NCI-H2171 (cell line): ENCODE data around the gene CGRRF1.

ENCODE experiments used
- DNase-seq: peaks from one replicate; lab custom pipeline; 2025; lab: John Stamatoyannopoulos, UW

The CGRRF1 gene, protein sequence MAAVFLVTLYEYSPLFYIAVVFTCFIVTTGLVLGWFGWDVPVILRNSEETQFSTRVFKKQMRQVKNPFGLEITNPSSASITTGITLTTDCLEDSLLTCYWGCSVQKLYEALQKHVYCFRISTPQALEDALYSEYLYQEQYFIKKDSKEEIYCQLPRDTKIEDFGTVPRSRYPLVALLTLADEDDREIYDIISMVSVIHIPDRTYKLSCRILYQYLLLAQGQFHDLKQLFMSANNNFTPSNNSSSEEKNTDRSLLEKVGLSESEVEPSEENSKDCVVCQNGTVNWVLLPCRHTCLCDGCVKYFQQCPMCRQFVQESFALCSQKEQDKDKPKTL

DNA sequence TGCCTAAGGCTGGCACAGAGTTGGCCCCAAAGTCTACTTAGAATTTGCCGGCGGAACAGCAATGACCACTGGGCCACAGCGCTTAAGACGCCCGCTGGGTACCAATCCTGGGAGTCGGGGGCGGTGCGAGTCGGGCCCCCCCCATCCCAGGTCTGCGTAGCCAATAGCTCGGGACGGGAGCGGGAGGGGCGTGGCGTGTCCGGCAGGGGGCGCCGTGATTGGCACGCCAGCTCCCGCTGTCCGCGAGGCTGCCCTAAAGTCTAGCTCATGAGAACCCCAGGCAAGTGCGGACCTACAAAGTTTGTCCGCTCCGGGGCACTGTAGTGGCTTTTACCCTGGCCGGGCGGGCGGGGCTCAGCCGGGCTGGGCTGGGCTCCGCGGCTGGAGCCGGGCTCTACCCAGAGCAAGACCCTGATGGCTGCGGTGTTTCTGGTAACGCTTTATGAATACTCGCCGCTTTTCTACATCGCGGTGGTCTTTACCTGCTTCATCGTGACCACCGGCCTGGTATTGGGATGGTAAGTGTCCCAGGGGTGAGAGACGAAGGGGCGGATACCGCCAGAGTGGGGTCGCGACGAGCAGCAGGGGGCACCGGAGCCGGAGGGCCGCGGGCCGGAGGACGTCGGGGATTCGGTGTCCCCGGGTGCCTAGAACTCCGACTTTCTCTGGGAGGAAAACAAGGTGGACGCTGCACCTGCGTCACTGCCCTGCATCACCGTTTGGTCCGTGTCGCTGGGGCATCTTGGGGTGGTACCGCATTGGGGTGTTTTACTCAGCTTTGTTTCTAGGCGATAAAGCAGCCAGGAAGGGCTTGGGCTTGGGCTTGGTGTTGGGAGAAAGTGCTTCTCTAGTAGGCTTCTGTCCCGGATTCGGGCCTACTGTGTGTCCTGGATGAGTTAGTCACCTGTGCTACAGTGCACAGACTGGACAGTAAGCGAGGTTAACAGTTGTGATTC lies at the start of gene CGRRF1:
Gene CGRRF1, plus strand, starts transcription at position 361 of the 956 bp plus-strand sequence. Its CDS starts 54 bp downstream, at position 415.
- peak; percentile 96 for DNase-seq

DNA sequence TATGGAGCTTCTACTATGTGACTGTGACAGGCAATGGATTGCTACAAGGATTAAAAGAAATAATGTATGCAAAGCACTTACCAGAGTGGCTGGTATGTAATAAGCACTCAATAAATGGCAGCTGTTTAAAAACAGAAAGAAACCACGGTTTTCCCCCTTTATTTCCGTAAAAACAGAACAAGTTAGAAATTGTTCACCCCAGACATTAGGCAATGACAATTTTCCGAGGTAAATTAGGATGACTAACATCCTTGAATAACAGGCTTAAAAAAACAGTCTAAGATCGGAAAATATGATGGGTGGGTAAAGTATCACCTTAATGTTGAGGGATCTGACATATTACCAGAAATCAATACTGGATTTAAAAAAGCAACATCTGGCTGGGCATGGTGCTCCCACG lies 47.7 kb upstream of the CGRRF1 start:
- no peak for DNase-seq

DNA sequence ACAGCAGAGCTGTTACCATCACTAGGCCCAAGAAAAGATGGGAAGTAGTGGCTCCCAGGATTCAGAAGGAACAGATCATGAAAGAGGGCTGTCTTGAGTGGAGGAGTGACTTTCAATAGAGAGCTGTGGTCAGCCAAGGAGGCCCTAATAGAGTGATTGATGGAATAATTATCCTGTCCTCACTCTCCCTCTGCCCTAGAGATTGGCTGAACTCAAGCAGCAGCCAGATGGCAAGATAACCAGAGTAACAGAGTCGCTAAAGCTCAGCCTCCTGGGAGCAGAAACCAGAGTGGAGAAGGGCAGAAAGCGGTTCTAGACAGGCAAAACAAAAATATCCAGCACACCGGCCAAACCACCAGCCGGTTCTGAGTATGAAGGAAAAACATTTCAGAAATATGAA lies 44.1 kb upstream of the CGRRF1 start:
- DNase-seq: peak; percentile 39

DNA sequence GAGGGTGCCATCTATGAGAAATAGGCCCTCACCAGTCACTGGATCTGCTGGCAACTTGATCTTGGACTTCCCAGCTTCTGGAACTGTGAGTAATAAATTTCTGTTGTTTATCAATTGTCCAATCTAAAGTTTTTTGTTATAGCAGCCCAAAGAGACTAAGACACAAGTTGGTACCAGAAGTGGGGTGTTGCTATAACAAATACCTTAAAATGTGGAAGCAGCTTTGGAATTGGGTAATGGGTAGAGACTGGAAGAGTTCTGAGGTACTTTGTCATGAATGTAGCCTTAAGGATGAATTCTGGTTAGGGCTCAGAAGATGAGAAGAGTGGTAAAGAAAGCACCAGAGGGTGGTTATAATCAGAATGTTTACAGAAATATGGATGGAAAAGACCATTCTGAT lies 42.4 kb upstream of the CGRRF1 start:
- DNase-seq: no peak

DNA sequence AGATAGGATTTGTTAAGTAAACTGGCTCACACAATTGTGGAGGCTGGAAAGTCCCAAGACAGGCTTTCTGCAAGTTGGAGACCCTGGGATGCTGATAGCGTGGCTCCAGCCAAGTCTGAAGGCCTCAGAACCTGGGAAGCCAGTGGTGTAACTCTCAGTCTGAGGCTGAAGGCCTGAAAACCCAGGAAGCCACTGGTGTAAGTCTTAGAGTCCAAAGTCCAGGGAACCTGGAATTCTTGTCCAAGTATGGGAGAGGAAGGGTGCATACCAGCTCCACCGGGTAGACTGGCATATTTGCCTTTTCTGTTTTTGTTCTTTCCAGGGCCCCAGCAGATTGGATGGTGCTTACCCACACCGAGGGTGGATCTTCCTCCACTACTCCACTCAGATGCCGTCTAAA lies 39.0 kb upstream of the CGRRF1 start:
- DNase-seq: no peak

DNA sequence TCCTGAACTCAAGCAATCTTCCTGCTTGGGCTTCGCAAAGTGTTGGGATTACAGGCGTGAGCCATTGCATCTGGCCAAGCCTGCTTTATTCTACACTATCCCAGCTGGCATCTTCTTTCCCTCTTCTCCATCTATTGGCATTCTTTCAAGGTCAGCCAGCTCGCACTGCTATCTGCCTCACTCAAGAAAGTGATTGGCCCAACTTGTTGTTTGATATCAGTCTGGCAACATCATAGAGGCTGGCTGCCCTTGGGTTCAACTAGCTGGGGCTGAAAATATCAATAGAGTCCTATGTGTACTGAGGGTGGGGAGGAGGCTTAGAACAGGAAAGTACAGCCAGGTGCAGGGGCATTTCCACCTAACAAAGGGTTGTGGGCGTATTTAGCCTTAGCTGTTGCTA lies 38.1 kb upstream of the CGRRF1 start:
- no peak for DNase-seq

DNA sequence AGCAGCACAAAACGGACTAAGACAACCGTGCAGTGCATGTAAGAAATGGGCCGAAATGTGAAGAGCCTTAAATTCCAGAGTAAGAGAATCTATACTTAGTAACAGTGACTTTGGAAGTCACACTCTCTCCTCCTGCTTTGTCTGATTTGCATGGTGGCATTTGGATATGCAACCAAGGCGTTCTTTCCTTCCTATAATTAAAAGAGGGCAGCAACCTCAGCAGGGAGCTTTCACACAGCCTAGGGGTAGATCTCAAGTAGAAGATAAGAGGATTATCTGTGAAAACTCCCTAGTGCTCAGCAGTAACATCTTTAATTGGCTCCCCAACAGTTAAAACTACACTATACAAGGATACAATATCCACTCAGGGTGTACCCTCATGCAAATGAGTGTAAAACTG lies 37.4 kb upstream of the CGRRF1 start:
- DNase-seq: no peak

DNA sequence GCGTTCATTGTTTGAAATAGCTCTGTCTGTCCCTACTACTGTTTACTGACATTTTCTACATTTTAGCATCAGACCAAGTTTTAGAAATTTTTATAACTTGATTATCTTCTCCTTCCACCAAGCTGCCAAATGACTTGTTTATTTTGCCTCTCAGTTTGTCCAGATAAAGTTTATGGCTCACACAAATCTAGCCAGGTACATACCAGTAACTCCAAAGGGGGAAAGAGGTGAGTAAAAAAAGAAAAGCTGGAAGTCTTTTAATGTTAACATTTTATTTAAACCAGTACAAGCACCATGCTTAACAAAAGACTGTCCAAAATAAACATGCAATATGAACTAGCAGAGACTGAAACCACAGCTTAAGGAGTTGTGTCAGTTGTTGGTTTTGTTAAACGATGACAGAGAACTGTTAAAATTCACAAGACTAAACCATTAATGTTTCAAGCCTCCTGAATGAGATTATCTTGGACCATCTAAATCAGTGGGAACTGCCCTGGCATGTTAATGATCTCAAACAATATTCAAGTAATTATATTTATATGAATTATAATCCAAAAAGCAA lies 35.4 kb upstream of the CGRRF1 start:
- no peak for DNase-seq

DNA sequence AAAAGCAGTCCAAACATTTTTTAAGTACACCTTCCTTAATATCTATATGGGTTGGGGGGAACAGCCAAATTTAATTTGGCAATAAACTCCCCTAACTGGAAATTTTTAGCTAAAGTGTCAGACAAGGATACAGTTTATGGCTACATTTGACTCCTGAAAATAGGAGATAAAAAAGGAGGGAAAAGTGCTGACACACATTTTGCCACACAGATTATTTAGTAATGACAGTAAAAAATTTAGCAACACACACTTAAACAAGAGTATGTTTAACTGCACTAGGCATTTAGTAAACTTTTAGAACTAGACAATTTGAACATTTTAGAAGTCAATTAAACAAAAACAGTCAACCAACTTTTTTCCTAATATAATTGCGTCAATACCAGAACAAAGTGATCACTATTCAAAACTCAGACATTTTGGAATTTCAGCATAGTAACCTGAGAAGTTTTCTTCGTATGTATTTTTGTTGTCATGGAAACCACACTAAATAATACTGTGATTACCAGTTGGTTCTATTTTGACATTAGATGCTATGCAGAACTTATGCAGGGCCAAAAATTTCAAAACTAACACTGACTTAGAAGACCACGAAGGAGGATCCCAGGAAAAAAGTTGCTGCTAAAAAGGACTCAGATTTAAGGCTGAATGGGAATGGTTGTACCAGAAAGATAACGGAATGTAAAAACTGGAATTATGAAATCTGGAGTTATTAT lies 34.4 kb upstream of the CGRRF1 start:
- no peak for DNase-seq

DNA sequence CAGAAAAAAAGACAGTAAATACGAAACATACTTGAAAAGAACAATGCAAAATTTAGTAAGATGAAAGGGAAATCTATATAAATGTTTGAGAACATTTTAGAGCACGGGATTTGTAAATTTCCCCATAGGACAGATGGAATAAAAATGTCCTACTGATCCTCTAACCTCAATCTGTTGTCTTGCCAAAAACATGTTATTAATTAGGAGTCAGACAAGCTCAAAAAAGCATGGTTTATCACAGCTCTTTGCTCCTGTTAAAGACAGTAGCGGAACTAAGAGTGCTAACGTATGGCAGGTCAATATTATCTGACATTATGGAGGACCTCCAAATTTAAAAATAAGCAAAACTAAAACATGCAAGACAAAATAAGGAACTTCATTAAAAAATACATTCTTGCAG lies 33.8 kb upstream of the CGRRF1 start:
- no peak for DNase-seq

DNA sequence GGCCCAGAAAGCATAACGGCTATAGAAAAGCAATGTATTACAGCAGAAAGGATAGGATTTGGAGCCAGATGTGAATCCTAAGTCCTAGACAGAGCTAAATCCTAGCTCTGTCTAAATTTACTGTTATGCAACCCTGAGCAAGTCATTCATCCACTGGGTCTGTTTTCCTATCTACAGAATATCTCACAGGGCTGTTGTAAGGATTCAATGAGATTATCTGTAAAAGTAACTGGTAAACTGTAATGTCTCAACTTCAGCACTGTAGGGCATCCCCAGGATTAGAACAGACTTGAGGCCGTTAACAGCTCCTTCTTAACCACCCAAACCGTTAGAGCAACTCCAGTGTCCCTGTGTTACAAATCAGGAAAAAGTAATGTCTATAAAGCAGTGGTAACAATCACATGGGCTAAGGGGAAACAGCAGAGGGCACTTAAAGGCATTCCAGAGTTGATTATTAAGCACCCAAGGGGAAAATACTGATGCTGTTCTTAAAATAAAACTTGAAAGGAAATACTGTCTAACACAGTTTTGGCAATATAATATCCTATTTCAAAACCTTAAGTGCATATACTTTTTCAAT lies 31.0 kb upstream of the CGRRF1 start:
- no peak for DNase-seq

DNA sequence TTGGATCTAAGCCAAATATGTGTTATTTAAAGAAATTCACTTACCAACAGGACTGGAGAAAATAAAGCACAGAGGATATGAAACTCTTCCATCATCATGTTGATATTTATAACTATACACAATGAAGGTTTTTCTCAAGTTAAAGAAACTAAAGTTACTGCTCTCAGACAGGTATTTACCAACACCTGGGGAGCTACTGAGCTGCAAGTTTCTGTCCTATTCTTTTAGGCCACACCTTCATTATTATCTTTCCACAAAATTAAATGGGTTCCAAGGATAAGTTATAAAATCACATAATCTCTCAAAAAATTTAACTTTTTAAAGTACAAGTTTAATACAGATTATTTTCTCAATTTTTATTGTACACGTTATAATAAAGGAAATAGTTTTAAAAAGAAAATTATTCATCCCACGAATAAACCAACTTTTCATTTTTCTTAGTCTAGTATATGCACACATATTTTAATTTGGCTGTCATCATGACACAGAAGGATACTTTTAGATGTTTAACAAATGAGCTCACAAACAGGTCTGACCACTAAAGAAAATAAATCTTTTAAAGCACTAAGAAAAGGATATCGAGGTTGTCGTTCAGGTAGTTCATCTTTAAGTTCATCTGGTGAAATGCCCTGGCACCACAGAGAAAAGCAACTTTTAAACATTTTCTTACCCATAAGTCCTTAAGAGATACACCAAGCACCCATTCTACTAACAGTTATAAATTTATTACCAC lies 28.7 kb upstream of the CGRRF1 start:
- no peak for DNase-seq

DNA sequence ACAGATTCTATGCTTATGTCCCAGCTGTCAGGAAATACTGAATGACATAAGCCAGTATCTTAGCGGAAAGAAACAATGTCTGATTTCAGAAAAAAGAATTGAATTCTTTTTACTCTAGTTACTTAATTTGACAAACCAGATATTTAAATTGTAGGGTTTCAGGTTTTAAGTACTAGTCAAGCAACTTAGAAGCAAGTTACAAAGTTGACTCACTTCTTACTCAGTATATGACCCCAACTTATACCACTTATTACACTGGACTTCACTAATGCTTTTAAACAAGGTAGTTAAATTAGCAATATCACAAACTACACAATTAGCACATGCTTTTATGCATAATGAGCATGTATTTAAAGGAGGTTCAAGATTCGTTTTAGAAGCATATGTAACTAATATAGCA lies 28.0 kb upstream of the CGRRF1 start:
- DNase-seq: no peak

DNA sequence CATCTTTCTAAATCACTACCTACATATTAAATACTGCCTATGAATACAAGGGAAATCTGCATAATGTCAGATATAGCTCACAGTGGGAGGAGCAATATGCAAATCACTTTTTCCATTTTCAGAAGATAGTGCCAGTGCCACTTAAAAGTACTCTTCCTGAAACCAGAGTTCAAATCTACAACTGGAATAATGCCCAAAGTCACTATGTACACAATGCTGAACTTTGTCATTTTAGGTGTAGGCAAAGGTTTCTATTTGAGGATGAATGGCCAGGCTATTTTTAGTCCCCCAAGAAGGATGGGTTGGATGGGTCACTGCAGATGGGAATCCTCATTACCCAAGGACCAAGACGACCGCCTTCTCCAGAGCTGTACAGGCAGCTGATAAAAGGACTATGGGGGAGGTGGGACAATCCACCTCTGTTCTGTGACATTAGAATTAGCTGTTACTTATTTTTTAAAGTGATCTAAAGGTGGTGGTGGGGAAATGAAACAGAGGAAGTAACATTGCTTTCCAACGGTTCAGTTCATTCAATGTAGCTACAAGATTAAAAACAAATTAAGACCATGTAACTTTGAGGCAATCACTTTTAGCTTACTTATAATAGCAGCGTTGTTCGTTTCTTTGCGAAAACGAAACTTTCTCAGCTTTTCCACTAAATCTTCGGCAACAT lies 26.5 kb upstream of the CGRRF1 start:
- DNase-seq: no peak

DNA sequence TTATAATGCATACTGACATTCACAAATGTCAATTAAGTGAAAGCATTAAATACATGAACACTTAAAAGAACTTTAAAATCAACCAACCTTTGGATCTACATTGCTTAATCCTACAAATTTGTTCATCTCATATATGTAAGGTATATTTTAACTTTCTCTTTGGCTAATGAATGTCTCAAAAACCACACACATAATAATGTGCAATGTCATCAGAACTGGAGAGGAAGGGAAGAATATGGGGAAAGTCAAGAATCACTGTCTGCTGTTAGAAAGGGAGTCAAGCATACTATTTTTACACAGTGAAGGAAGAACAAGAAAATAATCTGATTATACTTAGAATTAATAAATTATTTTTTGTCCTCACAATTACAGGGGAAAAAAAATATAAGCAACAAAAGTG lies 25.9 kb upstream of the CGRRF1 start:
- no peak for DNase-seq

DNA sequence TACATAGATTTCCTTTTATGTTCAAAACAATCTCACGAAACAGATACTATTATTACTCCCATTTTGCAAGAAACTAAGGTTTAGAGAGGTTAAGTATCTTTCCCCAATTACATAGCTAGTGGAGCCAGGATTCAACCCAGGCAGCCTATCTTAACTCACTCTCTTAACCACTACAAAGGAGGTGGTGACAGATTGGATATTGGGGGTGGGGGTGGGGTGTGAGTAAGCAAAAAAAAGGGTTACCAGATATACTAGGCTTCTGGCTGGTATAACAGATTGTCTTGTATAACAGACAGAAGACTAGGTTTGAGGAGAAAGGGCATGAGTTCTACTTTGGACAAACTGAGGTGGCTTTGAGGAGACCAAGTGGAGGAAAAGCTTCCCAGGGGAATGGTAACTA lies 23.0 kb upstream of the CGRRF1 start:
- no peak for DNase-seq

DNA sequence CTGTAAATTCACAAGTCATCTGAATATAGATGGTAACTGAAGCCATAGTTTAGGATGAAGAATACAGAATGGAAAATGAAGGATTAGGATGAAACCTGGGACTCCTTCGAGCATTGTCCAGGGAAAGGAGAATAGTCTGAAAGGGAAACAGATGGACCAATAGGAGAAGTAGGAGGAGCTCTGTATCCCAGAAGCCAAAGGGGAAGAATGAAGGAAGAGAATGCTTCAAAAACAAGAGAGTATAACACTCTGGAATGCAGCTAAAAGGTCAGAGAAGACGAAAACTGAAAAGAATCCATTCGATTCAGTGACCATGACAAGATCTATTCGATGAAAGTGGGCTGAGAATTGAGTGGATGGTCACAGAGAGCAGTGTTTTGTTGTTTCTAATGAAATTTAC lies 21.9 kb upstream of the CGRRF1 start:
- no peak for DNase-seq

DNA sequence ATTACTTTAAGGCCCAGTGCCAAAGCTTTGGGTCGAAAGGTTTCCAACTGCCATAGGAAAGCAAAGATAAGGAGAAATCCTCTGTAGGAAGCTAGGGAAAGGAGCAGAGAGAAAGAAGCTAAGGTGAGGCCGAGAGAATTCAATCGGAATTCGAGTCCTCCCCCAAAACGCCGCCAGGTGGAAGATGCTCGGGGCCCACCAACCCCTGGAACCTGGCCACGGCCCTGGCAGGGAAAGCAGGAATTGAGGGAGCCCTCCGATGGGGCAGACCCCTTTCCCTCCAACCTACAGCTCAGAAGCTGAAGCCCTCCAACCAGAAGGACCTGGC lies 21.4 kb upstream of the CGRRF1 start:
- DNase-seq: peak; percentile 15

DNA sequence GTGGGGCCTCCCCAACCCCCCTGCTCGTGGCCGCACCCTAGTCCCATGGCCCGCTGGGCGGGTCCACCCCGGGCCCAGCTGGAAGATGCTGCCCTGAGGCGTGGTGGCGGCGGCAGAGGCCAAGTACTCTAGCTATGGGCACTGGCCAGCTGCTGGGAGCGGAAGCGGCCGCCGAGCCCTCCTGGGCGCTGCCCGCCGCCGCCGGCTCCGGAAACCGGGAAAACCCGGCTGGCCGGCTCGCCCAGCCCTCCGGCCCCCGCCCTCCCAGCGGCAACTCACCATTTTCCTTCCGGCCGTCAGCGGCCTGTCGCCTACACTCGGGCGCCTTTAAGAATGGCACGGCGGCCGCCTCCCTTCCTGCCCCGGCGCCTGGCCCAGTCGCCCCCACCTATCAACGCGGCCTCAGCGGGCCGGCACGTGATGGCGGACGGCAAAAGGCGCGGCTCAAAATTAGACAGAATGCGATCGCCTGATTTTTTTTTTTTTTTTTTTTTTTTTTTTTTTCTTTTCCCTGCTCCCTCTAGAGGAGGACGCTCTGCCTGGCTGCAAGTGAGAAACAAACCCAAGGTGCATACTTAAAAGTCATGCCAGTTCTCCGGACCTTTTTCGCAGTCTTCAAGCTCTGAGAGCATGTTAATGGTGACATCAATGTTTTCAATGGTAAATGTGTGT lies 20.9 kb upstream of the CGRRF1 start, which contains the start of gene GMFB:
Gene GMFB, minus strand, starts transcription at position 335 of the 672 bp plus-strand sequence. Its CDS starts 53 bp downstream, at position 282.
- DNase-seq: peak; percentile 92

DNA sequence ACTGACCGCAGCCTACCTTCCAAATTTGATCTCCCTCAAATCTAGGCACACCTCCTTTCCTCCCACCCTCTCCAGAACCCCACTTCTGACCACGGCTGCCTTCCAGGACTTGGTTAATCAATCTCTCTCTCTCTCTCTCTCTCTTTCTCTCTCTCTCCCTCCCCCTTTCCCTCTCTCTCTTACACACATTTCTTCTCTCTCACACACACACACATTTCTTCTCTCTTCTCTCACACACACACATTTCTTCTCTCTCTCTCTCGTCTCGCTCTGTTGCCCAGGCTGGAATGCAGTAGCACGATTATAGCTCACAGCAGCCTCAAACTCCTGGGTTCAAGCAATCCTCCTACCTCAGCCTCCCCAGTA lies 20.4 kb upstream of the CGRRF1 start:
- DNase-seq: no peak
